ENCODE data around the gene VPS37C. TPM values are rescaled to one million over a fixed set of nuclear protein-coding genes. Genes with fewer than 3 reads are reported as not detected.

VPS37C gene
- total RNA-seq, 1 experiment from 2014 or later = 23.1 TPM

DNA sequence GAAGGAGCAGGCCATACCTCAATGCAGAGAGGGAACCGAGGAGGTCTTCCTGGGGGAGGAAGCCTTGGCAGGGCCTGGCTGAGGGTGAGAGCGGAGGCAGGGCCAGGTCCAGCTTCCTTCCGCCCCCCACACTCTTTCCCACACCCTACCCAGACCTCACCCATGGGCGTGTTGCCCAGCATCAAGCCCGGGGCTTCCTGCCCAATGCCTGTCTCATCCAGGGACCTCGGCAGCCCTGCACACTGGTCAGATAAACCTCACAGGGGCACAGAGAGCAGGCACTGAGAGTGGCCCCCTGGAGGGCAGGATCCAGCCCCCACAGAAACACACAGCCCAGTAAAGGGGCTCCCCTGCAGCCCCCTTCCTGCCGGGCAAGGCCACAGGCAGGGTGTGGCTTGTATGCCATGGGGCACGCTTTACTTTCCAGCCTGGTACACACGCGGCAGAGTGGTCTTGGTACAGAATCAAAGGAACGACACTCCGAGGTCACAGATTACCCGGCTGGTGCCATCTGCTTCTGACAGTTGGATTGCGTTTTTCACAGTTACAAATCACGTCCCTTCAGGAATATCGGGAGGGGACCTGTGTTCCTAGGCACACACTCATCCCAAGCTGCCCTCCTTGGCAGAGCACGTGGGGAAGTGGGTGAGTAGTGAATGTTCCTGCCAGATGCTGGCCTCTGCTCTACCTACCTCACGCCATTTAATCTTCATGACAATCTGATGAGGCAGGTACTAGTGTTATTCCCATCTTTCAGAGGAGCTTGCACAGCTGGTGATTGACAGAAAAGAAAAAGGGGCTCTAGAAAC, 79.0 kb downstream of the VPS37C start:
- no TSS peak for BruUV-seq (replicated peaks)
- POLR2A ChIA-PET = no interaction called here

More for the DNA sequence above, 79.0 kb downstream of the VPS37C start:
- ChIA-PET RAD21 (ENCODE audit: low non-redundant PET in 1 of 2, low total read pairs in 2 of 2, uncharacterized antibody in 2 of 2, unreplicated experiment in 2 of 2) (no interaction called here), CTCF (no interaction called here)
- no peaks in the 10 kb centered on the region for H3K9me3 ChIP-seq (ENCODE audit: control insufficient read depth in 1 of 2, insufficient read depth in 1 of 2, low read depth in 1 of 2, low read length in 2 of 2)
- no peaks in the 10 kb centered on the region for H4K20me1 ChIP-seq (ENCODE audit: insufficient read depth)
- ATAC-seq = no peak
- no peak overlapping the region for H2AFZ ChIP-seq (ENCODE audit: low read depth, low read length, poor library complexity, severe bottlenecking)
- H3K4me2 ChIP-seq (ENCODE audit: low read length) = no peak overlapping the region
- H3K36me3 ChIP-seq (ENCODE audit: control insufficient read depth in 1 of 2, insufficient read depth in 2 of 2, low read length in 2 of 2) = no peaks in the 10 kb centered on the region
- H3K9ac ChIP-seq (ENCODE audit: low read length) = no peak overlapping the region
- H3K27me3 ChIP-seq (ENCODE audit: insufficient read depth, low read length) = no peaks in the 10 kb centered on the region
- intact Hi-C loops (cut with micrococcal nuclease) = loop anchor here (5.0 kb wide), 1 partner anchor 105 kb away; no protein-coding TSS in a partner anchor
- H3K79me2 ChIP-seq (ENCODE audit: insufficient read depth, low read length) = no peaks in the 10 kb centered on the region
- no peak for DNase-seq (ENCODE audit: low read depth, low spot score)
- no peak for TF ChIP-seq POLR2AphosphoS5 (IDR thresholded peaks at IDR 0.05; ENCODE audit: low read depth, low read length)
- TF ChIP-seq, protein P1, sequence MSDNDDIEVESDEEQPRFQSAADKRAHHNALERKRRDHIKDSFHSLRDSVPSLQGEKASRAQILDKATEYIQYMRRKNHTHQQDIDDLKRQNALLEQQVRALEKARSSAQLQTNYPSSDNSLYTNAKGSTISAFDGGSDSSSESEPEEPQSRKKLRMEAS (IDR thresholded peaks at IDR 0.05) = no peak
- no peak for TF ChIP-seq CBX3 (IDR thresholded peaks at IDR 0.05; ENCODE audit: low read depth)
- TF ChIP-seq EZH2phosphoT487 (IDR thresholded peaks at IDR 0.05; ENCODE audit: borderline replicate concordance) = no peak
- no peak for TF ChIP-seq ELF1 (IDR thresholded peaks at IDR 0.05; ENCODE audit: borderline replicate concordance, low read depth)
- TF ChIP-seq YY1 (IDR thresholded peaks at IDR 0.05; ENCODE audit: extremely low read depth, insufficient replicate concordance, low read depth, low read length) = no peak
- no peak for TF ChIP-seq TCF7L2 (IDR thresholded peaks at IDR 0.05; ENCODE audit: borderline replicate concordance, extremely low read depth, insufficient read depth, insufficient read length)
- TF ChIP-seq CEBPB (IDR thresholded peaks at IDR 0.05; ENCODE audit: low read depth) = no peak
- TF ChIP-seq ZNF274 (IDR thresholded peaks at IDR 0.05; ENCODE audit: low read depth, low read length) = no peak
- TF ChIP-seq, protein P2, sequence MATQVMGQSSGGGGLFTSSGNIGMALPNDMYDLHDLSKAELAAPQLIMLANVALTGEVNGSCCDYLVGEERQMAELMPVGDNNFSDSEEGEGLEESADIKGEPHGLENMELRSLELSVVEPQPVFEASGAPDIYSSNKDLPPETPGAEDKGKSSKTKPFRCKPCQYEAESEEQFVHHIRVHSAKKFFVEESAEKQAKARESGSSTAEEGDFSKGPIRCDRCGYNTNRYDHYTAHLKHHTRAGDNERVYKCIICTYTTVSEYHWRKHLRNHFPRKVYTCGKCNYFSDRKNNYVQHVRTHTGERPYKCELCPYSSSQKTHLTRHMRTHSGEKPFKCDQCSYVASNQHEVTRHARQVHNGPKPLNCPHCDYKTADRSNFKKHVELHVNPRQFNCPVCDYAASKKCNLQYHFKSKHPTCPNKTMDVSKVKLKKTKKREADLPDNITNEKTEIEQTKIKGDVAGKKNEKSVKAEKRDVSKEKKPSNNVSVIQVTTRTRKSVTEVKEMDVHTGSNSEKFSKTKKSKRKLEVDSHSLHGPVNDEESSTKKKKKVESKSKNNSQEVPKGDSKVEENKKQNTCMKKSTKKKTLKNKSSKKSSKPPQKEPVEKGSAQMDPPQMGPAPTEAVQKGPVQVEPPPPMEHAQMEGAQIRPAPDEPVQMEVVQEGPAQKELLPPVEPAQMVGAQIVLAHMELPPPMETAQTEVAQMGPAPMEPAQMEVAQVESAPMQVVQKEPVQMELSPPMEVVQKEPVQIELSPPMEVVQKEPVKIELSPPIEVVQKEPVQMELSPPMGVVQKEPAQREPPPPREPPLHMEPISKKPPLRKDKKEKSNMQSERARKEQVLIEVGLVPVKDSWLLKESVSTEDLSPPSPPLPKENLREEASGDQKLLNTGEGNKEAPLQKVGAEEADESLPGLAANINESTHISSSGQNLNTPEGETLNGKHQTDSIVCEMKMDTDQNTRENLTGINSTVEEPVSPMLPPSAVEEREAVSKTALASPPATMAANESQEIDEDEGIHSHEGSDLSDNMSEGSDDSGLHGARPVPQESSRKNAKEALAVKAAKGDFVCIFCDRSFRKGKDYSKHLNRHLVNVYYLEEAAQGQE (IDR thresholded peaks at IDR 0.05; ENCODE audit: low read depth) = no peak
- H3K9me2 ChIP-seq (ENCODE audit: insufficient read depth) = no peaks in the 10 kb centered on the region
- no peak overlapping the region for H3K27ac ChIP-seq (ENCODE audit: low read depth, low read length)
- no peaks in the 10 kb centered on the region for H3K4me1 ChIP-seq (ENCODE audit: control insufficient read depth in 1 of 2, insufficient read depth in 2 of 2, low read length in 2 of 2)
- no peak overlapping the region for H3K4me3 ChIP-seq (replicated peaks in 1 of 2; ENCODE audit: low read depth in 1 of 2, low read length in 2 of 2)

Data from HCT116 (cell line).